ENCODE data around the gene ATP10A.

ATP10A gene

GRCh38 chr15:25741256-25741580 lies 121.9 kb downstream of the ATP10A start:
- H3K4me3 ChIP-seq (ENCODE audit: control insufficient read depth, low read depth, low read length), result no peak overlapping the region
- TF ChIP-seq CTCF (conservative IDR thresholded peaks at IDR 0.05; ENCODE audit: control insufficient read depth, insufficient read depth, low read depth, low read length), result no peak
- no peak for DNase-seq (ENCODE audit: low read depth)

GRCh38 chr15:25740383-25741255 lies 122.5 kb downstream of the ATP10A start:
- DNase-seq (ENCODE audit: low read depth), result no peak
- H3K4me3 ChIP-seq (ENCODE audit: control insufficient read depth, low read depth, low read length), result no peak overlapping the region
- no peak for TF ChIP-seq CTCF (conservative IDR thresholded peaks at IDR 0.05; ENCODE audit: control insufficient read depth, insufficient read depth, low read depth, low read length)

- no peak overlapping the region for H3K4me3 ChIP-seq (ENCODE audit: control insufficient read depth, low read depth, low read length)
- DNase-seq (ENCODE audit: low read depth), result peak; percentile 58
- peak; percentile 56 for TF ChIP-seq CTCF (conservative IDR thresholded peaks at IDR 0.05; ENCODE audit: control insufficient read depth, insufficient read depth, low read depth, low read length)
Observed at GRCh38 chr15:25739687-25740121, 123.4 kb downstream of the ATP10A start.

GRCh38 chr15:25738171-25738965 lies 124.8 kb downstream of the ATP10A start:
- TF ChIP-seq CTCF (conservative IDR thresholded peaks at IDR 0.05; ENCODE audit: control insufficient read depth, insufficient read depth, low read depth, low read length), result no peak
- no peak overlapping the region for H3K4me3 ChIP-seq (ENCODE audit: control insufficient read depth, low read depth, low read length)
- DNase-seq (ENCODE audit: low read depth), result peak; percentile 44

GRCh38 chr15:25737218-25737643 lies 125.9 kb downstream of the ATP10A start:
- TF ChIP-seq CTCF (conservative IDR thresholded peaks at IDR 0.05; ENCODE audit: control insufficient read depth, insufficient read depth, low read depth, low read length), result no peak
- no peak for DNase-seq (ENCODE audit: low read depth)
- no peak overlapping the region for H3K4me3 ChIP-seq (ENCODE audit: control insufficient read depth, low read depth, low read length)

GRCh38 chr15:25736461-25736860 lies 126.7 kb downstream of the ATP10A start:
- no peak for TF ChIP-seq CTCF (conservative IDR thresholded peaks at IDR 0.05; ENCODE audit: control insufficient read depth, insufficient read depth, low read depth, low read length)
- H3K4me3 ChIP-seq (ENCODE audit: control insufficient read depth, low read depth, low read length), result no peak overlapping the region
- DNase-seq (ENCODE audit: low read depth), result no peak

All from fibroblast of mammary gland (primary cell).